ENCODE data around the gene NUDT21. TPM values are rescaled to one million over a fixed set of nuclear protein-coding genes. Genes with fewer than 3 reads are reported as not detected.

The NUDT21 gene
- total and polyA plus RNA-seq, 2 of the 8 experiments (the other 6 are each of a cell fraction or from before 2014, with no cell fraction given): 78.1 to 277 TPM

DNA sequence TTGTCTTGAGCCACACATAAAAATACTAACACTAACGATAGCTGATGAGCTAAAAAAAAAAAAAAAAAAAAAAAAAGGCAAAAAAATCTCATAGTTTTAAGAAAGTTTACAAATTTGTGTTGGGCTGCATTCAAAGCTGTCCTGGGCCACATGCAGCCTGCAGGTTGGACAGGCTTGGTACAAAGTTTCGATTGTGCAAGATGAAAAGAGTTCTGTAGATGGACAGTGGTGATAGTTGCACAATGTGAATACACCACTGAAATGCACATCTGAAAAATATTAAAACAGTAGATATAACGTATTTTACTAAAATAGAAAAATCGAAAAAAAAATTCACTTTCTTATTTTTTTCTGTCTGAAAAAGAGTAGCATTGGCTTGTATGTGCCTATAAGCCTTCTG is 68.7 kb downstream of the NUDT21 start (continued):
- TF ChIP-seq, protein P1, sequence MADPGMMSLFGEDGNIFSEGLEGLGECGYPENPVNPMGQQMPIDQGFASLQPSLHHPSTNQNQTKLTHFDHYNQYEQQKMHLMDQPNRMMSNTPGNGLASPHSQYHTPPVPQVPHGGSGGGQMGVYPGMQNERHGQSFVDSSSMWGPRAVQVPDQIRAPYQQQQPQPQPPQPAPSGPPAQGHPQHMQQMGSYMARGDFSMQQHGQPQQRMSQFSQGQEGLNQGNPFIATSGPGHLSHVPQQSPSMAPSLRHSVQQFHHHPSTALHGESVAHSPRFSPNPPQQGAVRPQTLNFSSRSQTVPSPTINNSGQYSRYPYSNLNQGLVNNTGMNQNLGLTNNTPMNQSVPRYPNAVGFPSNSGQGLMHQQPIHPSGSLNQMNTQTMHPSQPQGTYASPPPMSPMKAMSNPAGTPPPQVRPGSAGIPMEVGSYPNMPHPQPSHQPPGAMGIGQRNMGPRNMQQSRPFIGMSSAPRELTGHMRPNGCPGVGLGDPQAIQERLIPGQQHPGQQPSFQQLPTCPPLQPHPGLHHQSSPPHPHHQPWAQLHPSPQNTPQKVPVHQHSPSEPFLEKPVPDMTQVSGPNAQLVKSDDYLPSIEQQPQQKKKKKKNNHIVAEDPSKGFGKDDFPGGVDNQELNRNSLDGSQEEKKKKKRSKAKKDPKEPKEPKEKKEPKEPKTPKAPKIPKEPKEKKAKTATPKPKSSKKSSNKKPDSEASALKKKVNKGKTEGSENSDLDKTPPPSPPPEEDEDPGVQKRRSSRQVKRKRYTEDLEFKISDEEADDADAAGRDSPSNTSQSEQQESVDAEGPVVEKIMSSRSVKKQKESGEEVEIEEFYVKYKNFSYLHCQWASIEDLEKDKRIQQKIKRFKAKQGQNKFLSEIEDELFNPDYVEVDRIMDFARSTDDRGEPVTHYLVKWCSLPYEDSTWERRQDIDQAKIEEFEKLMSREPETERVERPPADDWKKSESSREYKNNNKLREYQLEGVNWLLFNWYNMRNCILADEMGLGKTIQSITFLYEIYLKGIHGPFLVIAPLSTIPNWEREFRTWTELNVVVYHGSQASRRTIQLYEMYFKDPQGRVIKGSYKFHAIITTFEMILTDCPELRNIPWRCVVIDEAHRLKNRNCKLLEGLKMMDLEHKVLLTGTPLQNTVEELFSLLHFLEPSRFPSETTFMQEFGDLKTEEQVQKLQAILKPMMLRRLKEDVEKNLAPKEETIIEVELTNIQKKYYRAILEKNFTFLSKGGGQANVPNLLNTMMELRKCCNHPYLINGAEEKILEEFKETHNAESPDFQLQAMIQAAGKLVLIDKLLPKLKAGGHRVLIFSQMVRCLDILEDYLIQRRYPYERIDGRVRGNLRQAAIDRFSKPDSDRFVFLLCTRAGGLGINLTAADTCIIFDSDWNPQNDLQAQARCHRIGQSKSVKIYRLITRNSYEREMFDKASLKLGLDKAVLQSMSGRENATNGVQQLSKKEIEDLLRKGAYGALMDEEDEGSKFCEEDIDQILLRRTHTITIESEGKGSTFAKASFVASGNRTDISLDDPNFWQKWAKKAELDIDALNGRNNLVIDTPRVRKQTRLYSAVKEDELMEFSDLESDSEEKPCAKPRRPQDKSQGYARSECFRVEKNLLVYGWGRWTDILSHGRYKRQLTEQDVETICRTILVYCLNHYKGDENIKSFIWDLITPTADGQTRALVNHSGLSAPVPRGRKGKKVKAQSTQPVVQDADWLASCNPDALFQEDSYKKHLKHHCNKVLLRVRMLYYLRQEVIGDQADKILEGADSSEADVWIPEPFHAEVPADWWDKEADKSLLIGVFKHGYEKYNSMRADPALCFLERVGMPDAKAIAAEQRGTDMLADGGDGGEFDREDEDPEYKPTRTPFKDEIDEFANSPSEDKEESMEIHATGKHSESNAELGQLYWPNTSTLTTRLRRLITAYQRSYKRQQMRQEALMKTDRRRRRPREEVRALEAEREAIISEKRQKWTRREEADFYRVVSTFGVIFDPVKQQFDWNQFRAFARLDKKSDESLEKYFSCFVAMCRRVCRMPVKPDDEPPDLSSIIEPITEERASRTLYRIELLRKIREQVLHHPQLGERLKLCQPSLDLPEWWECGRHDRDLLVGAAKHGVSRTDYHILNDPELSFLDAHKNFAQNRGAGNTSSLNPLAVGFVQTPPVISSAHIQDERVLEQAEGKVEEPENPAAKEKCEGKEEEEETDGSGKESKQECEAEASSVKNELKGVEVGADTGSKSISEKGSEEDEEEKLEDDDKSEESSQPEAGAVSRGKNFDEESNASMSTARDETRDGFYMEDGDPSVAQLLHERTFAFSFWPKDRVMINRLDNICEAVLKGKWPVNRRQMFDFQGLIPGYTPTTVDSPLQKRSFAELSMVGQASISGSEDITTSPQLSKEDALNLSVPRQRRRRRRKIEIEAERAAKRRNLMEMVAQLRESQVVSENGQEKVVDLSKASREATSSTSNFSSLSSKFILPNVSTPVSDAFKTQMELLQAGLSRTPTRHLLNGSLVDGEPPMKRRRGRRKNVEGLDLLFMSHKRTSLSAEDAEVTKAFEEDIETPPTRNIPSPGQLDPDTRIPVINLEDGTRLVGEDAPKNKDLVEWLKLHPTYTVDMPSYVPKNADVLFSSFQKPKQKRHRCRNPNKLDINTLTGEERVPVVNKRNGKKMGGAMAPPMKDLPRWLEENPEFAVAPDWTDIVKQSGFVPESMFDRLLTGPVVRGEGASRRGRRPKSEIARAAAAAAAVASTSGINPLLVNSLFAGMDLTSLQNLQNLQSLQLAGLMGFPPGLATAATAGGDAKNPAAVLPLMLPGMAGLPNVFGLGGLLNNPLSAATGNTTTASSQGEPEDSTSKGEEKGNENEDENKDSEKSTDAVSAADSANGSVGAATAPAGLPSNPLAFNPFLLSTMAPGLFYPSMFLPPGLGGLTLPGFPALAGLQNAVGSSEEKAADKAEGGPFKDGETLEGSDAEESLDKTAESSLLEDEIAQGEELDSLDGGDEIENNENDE (IDR thresholded peaks at IDR 0.05; ENCODE audit: insufficient replicate concordance, low read length): no peak
- TF ChIP-seq, protein P2, sequence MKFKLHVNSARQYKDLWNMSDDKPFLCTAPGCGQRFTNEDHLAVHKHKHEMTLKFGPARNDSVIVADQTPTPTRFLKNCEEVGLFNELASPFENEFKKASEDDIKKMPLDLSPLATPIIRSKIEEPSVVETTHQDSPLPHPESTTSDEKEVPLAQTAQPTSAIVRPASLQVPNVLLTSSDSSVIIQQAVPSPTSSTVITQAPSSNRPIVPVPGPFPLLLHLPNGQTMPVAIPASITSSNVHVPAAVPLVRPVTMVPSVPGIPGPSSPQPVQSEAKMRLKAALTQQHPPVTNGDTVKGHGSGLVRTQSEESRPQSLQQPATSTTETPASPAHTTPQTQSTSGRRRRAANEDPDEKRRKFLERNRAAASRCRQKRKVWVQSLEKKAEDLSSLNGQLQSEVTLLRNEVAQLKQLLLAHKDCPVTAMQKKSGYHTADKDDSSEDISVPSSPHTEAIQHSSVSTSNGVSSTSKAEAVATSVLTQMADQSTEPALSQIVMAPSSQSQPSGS (IDR thresholded peaks at IDR 0.05; ENCODE audit: low read length): no peak
- TF ChIP-seq NANOG (IDR thresholded peaks at IDR 0.05; ENCODE audit: insufficient read depth, low read depth, low read length, poor library complexity, severe bottlenecking): no peak
- no peak for TF ChIP-seq GABPA (IDR thresholded peaks at IDR 0.05; ENCODE audit: borderline replicate concordance, insufficient read depth, low read length)

All from H1 (cell line).